OCI-LY7 (cell line): Measurements from ENCODE around the gene GNPDA2.

Experiments
- EZH2phosphoT487 ChIP-seq: fragments of 200-600 bp; sonication (generic); IDR thresholded peaks from 2 replicates; pipeline ENCODE4 v1.6.1; 2018; ENCODE audit warnings: low read depth, borderline replicate concordance, mild to moderate bottlenecking, mixed run types, antibody characterized with exemption, low read length, moderate library complexity, mixed read lengths
- TF ChIP-seq, protein P1 (sequence below): fragments of 200-600 bp; sonication (generic); conservative IDR thresholded peaks from 2 replicates; pipeline ENCODE4 v1.5.1; 2014; ENCODE audit warnings: mild to moderate bottlenecking, antibody characterized with exemption, low read length, moderate library complexity, mixed read lengths

DNA sequence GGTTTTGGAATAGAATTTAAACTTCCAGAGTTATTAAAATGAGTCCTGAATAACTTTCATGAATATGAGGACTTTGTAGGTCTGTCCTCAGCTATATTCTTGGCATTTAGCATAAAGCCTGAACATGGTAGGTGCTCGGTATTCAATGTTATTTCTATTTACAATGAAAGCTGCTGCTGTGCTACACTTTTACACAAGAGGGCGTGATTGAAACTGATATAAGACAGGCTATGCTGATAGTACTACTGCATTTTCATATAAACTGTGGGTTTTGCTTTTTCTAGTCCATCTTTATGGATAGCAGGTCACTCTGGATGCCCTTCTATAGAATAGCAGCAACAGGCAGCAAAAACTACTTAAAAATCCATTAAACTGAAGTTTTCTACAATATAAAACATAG, 12.3 kb upstream of the GNPDA2 start:
- no peak for TF ChIP-seq EZH2phosphoT487
- TF ChIP-seq, protein P1, sequence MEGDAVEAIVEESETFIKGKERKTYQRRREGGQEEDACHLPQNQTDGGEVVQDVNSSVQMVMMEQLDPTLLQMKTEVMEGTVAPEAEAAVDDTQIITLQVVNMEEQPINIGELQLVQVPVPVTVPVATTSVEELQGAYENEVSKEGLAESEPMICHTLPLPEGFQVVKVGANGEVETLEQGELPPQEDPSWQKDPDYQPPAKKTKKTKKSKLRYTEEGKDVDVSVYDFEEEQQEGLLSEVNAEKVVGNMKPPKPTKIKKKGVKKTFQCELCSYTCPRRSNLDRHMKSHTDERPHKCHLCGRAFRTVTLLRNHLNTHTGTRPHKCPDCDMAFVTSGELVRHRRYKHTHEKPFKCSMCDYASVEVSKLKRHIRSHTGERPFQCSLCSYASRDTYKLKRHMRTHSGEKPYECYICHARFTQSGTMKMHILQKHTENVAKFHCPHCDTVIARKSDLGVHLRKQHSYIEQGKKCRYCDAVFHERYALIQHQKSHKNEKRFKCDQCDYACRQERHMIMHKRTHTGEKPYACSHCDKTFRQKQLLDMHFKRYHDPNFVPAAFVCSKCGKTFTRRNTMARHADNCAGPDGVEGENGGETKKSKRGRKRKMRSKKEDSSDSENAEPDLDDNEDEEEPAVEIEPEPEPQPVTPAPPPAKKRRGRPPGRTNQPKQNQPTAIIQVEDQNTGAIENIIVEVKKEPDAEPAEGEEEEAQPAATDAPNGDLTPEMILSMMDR, result peak; percentile 78
